ENCODE results near the gene PDE6D.

The PDE6D gene

DNA sequence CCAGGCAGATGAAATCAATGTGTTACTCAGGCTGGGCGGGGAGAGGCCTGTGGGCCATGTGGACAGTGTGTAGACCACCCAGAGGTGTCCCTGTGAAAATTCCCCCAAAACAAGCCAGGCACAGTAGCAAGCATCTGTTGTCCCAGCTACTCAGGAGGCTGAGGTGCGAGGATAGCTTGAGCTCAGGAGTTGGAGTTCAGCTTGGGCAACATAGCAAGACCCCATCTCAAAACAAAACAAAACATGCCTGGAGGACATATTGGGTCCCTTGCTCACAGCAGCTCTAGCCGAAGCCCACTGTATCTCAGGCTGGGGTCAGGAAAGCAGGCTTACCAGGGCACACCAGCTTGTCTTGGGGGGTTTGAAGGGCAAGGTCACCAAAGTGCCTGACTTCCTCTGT, 77.1 kb downstream of the PDE6D start:
- DNase-seq = no peak

- no peak for DNase-seq
Measured at GRCh38 chr2:231701456-231702373, 79.4 kb downstream of the PDE6D start.

DNA sequence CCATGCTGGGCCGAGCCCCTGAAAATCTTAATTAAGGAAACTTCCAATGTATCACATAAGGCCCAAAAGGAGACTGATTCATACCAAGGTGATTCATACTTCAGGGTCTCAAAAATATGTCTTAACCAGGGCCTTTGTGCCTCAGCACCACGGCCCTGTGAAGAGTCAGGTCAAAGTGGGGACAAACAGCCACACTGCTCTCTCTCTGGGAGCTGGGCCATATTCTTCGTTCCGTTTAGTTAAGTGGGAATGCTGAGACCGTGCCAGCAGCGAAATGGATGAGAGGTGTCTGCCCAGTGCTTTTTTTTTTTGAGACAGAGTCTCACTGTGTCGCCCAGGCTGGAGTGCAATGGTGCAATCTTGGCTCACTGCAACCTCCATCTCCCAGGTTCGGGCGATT, 82.1 kb downstream of the PDE6D start:
- no peak for DNase-seq

GRCh38 chr2:231696004-231696367, 85.1 kb downstream of the PDE6D start:
- no peak for DNase-seq

- no peak for DNase-seq
Measured at GRCh38 chr2:231693956-231694355, 87.1 kb downstream of the PDE6D start.

DNA sequence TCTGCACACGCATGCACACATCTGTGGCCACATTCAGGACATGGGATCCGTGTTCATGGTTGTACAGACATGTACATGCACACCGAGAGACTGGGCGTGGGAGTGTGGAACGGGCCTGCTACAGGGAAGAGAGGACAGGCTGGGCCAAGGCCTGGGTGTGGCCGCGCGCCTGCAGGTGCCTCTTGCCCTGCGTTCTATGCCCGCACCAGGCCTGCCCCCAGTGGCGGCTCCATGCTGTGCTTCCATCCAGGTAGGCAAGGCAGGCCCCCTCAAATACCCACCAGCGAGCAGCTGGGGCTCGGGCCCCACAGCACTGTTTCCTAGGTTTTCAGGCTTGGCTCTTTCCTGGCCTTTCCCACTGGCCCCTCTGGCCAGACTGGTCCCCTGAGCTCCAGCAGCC, 88.2 kb downstream of the PDE6D start:
- DNase-seq = no peak

GRCh38 chr2:231691251-231691772, 89.8 kb downstream of the PDE6D start:
- DNase-seq = no peak

DNA sequence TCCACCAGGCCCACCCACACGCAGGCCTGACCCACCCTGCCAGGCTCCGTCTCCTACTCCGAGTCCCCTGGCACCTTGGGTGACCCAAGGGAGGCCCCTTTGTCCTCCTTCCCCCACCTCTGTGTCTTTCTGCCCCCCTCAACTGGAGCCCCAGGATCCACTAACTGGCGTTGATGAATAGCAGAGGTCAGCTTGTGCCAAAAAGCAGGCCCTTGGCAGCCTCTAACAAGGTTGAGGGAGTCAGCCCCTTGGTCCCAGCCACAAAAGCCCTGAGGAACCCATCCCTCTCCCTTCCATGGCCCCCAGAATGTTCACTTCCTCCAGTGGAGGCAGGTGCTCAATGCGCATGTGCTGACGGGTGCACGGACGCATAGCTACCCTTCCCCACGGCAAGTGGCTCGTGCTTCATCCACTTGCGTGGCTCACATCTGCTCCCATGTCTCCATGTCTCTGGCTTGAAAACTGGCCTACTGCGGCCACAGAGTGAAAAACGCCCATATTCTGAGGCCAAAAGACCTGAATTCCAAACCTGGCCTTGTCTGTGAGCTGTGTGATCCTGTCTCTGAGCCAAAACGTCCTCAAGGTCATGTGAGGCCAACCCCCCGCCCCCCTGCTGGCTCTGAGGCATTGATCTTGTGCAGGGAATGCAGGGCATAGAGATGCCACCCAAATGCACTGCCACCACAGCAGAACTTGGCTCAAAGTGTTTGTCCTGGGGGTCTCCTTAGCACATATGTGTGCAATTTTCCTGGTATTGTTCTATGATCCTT, 91.8 kb downstream of the PDE6D start:
- no peak for DNase-seq

- DNase-seq = no peak
Measured at GRCh38 chr2:231688719-231689118, 92.4 kb downstream of the PDE6D start.

DNA sequence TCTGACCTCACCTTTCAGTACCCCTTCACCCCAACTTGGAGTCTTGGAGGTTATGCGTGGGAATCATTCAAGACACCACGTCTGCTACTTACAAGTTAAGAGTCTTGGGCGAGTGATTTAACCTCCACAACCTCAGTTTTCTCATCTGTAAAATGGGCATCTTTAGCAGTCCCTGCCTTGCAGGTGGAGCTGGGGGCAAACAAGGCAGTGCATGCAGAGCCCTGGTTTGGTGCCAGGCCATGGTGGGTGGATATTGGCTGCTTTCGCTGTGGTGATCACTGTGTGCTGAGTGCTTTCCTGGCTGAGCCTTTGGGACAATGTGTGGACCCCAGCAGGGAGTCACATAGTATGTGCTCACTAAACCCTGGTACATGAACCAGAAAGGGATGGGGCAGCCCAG, 93.1 kb downstream of the PDE6D start:
- DNase-seq = no peak

- DNase-seq = peak; percentile 68
Measured at GRCh38 chr2:231687133-231687852, 93.8 kb downstream of the PDE6D start.

GRCh38 chr2:231686192-231687100, 94.6 kb downstream of the PDE6D start:
- no peak for DNase-seq

GRCh38 chr2:231685349-231686191, 95.5 kb downstream of the PDE6D start:
- no peak for DNase-seq

GRCh38 chr2:231684314-231685223, 96.5 kb downstream of the PDE6D start:
- no peak for DNase-seq

DNA sequence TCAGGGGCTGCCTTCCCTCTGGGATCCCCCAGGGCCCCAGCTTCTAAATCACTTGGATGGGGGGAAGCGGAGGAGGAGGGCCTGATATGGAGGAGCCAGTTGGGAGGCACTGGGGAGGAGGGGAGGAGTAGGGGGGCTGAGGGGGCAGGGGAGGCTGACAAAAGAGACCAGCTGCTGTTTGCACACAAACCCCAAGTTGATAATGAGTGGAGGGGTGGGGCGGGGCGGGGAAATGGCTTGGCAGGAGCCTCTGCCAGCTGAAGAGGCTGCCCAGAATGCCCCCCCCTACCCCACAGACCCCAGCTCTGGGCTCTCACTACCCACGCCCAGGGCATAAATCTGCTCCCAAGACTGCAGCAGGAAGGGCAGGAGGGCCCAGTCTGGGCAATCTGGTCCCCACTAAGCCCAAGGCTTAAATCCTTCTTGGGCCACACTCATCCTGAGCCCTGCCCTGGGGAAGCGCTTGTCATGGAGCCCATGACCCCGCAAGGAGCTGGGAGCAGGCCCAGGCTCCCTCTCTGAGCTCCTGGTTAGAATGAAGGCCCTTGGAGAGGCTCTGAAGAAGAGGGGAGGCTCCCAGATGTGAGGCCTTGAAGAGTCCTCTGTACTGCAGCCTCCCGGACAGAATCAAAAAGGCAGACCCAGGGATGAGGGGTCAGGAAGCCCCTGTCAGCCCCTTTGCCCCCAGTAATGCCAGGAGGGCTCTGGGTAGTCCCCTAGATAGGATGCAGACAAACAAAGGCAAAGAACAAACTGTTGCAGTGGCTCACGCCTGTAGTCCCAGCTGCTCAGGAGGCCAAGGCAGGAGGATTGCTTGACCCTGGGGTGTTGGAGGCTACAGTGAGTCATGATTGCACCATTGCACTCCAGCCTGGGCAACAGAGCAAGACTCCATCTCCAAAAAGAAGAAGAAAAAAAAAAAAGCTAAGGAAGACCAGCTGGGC, 97.5 kb downstream of the PDE6D start:
- no peak for DNase-seq

- no peak for DNase-seq
Measured at GRCh38 chr2:231682603-231683291, 98.3 kb downstream of the PDE6D start.
